ENCODE data around the gene NKD1.
"Not testable (repeated sequence)": the region's sequence is repeated elsewhere in the genome, so short reads cannot be mapped to it uniquely, and the experiment has no call there.

Gene NKD1

DNA sequence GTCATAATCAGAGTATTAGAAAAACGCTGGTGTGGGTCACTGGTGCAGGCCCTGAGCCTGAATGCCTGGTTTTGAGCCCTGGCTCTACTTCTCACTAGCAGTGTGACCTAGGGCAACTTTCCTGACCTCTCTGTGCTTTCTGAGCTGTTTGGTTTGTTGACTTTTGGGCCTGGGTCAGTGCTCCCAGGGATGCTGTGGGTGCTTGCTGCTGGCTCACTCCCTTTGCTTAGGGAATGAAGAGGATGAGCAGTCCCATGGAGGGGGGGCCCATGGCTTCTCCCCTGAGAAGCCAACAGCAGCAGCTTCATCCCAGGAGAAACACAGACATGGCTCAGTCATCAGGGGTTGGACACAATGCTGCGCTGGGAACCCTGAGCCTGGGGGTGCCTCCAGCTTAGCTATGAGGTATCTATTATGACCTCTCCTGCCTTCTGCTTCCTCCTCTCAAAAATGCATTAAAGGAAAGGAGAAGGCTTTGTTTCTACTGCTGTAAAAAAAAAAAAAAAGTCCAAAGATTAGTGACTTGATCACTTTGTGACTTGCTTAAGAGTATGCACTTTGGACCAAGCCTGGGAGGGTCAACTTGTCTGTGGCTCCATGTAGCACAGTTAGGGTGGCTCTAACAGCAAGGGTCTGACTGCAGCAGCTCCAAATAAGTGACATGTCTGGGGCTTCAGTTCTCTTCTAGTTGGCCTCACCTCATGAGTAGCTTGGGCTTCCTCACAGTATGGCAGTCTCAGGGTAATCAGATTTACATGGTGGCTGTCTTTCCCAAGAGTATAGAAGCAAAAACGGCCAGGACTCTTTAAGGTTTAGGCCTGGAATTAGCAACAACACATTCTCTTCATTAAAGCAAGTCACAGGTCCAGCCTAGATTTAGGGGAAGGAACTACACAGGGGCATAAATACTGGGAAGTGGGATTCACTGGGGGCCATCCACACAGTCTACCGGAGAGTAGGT lies 13.0 kb downstream of the NKD1 start:
- no peak for DNase-seq

DNA sequence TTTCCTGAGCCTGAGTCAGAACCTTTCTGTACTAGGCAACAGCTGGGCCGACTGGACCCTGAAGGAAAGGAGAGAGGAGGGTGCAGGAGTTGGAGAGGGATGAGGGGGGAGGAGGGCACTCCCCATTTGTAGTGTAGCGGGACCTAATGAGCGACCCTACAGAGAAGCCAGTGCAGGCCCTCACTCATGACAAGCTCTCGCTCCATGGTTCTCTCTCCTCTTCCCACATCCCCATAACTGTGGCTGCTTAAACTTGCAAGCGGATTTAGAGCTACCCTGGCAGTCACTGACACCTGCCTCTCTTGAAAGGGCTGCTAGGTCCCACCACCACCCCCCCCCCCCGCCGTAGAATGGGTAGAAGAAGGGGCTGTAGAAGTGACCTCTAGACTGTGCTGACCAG lies 14.5 kb downstream of the NKD1 start:
- no peak for DNase-seq

DNA sequence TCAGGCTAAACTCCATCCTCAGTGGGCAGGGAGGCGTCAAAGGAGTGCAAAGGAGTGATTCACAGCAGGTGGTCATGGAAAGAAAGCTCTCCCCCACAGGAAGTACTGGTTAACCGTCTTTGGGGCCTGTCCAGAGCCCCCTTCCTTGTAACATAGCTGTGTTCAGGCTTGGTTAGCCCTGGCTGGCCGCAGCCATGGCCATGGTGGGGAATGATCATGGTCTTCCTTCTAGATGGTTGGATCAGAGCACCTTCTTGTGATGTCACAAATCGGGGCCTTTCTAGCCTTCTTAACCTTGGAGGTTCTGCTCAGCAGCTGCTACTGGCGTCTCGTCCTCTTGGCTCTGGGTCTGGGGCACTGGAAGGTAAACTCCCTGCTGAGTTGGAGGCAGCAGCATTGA lies 15.8 kb downstream of the NKD1 start:
- DNase-seq, result no peak

DNA sequence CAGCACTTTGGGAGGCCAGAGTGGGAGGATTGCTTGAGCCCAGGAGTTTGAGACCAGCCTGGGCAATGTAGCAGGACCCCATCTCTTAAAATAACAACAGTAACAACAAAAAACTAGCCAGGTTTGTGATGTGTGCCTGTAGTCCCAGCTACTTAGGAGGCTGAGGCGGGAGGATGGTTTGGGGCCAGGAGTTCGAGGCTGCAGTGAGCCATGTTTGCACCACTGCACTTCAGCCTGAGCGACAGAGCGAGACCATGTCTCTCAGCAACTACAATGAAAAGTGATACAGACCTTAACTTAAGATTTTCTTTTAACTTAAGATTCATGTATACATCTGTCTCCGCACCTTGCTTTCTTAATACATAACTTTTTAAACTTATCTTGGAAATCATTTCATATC lies 17.2 kb downstream of the NKD1 start:
- no peak for DNase-seq

DNA sequence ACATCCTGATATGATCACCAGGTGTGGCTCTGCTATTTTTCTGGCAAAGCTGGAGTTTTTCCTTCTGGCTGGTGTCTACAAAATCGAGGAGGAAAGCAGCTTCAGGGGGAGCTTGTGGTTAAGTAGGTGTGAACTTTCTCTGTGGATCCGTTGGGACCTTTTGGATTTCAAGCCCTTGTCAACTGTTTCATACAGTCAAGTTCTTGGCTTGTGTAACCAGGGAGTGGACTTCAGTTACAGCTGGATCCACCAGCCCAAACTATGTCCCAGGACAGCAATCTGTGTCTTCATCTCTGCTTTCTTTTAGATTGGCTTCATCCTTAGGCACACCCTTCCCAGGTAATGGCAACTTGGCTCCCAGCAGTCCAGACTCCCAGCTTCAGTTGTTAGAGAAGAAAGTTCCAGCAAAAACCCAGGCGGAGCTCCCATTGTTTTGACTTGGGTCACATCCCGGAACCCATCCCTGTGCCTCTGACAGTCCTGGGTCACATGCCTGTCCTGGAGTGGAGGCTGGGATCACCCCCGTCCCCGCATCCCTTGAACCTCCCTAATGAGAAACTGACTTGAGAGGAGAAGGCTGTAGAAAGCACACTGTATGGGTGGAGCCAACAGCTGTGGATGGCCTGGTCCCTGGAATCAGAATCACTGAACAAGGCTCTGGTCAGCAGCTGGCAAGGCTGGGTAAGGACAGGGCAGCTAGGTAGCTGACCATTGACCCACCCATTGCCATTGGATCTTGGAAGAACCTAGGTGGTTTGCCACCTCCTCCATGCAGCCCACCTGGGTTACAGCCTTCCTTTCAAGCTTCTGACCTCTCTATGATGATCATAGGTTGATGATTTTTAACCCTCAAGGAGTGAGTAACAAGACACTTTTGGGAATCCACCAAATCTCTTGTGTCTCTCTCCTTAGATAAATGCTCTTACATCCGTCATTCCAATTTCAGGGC lies 18.1 kb downstream of the NKD1 start:
- DNase-seq, result no peak

DNA sequence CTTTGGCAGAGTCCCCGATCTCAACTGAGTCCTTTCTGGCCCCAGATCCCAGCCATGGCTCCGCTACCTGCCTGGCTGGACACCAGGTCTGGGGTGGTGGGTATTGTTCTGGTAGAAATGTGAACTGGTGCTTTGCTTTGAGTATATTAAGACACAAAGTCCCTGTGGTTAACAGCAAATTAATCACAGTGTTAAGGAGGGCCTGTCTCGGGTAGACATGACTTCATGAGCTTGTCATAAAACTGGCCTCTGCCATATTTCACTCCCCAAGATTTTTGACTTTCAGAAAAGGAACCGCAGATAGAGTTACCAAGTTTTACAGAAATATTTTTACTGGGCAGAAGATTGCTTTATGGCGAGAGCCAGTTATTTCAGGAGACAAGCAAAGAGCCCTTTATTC lies 19.5 kb downstream of the NKD1 start:
- DNase-seq, result no peak

DNA sequence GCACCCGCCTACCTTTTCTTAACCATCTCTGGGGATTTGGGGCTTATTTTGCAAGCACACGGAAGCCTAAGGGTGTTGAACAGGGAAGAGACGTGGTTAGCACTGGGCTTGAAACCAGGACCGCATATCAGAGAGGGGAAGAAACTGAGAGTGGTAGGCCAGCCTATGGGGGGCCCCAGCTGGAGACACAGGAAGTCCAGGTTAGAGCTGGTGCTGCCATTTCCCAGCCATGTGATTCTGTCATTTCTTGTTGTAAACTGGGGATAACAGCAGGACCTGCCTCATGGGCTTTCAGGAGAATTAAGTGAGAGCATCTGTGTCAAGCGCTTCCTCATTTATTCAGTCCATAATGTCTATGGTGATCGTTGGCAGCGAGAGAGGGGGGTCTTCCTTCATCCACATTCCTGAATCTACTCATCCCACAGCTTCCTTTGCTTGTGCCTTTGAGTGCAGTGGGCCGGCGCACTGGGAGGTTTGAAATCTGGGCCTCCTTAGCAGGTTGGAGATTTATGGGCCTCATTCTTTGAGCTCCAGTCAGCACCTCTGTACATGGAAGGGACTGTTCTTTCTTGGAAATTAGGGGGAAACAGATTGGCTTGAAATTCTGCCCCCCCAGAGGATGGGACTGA lies 20.1 kb downstream of the NKD1 start:
- no peak for DNase-seq

DNA sequence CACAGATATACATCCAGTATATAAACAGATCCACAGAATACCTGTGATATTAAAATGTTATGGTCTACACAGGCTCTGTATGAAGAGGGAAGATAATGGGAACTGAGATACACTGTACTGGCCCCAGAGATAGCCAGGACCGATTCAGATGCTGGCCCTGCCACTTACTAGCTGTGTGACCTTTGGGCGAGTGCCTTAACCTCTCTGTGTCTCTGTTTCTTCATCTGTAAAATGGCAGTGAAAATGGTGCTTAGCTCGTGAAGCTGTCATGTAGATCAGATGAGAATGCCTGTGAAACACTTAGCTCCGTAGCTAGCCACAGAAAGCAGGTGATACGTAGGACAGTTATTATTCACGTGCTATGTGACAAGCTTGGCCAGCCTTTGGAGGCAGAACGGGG lies 22.2 kb downstream of the NKD1 start:
- DNase-seq, result no peak

DNA sequence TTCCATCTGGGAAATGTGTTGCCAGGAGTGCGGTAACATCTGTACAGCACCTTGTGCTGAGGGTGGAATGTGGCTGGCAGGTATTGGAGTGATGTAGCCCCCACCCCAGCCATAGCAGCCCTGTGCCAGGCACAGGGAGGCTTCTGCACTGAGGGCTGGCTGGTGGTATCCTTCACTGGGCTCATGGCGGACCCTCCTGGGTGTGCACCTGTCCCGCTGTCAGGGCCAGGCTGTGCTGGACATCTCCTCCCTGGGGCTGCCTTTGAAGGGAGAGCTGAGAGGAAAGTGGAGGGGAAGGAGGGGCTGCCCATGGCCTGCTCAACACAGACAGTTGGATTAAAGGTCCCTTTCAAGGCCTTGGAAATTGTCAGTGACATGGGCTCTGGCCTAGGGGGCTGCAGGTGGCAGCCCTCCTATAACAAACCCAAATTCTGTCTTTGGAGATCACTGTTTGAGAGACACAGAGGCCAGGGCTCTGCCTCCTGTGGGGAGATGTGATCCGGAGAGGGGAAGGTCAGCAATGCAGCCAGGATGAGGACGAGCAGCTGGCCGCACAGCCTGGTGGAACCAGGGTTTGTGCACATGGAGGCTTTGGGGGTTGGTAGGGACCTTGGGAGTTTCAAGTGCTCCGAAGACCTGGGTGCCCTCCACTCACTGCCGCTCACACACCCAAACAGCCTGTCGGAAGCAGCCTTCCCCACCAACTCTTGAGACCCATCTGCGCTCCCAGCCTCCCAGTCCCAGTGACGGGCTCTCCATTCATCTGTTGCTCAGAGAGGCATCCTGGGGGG lies 22.8 kb downstream of the NKD1 start:
- no peak for DNase-seq

DNA sequence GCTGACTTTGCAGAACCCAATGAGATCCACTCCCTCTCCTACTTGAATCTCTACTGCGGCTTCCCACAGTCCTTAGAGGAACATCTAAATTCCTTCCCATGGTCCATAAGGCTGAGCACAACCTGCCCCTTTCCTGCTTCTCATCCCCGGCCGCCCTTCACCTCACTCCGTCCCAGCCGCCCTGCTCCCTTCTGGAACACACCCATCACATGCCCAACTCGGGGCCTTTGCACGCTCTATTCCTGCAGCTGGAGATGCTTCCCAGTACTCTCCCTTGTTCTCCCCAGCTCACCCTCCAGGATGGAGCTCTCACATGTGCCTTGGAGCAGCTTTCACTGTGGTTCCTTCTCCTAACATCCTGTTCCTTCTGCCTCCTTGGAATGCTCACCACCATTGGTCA lies 23.6 kb downstream of the NKD1 start:
- no peak for DNase-seq

DNA sequence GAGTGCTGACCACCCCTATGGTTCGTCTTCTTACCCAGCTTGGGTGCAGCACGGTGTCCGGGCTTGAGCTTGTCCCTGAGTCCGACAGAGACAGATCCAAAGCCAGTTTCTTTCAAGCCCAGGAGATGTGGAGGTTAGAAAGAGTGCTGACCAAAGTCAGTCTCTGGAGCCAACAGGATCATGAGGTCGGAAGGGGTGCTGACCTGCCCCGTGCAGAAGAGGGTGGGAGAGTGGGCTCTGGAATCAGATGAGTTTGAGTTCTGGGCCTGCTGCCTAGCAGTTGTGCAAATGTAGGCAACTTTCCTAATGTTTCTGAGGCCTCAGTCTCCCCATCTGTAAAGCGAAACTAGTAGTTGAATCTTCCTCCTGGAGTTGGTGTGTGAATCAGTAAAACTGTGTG lies 24.5 kb downstream of the NKD1 start:
- DNase-seq, result no peak

DNA sequence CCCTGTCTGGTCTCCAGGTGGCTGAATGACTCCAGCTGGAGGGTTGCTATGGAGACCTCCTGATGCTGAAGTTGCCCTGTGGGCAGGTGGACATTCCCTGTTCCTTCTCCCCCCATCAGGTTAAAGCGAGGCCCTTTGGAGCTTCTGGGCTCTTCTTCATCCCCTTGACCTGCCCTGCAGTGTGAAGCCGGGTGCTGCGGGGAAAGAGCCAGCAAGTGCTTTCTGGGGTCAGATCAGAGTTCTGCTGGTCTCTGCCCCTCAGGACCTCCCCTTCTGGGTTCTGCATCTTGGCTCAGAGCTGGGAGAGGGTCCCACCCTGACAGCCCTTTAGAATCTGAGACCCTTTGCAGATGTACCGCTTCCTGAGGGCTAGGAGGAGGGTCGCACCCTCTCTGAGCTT lies 25.1 kb downstream of the NKD1 start:
- no peak for DNase-seq

DNA sequence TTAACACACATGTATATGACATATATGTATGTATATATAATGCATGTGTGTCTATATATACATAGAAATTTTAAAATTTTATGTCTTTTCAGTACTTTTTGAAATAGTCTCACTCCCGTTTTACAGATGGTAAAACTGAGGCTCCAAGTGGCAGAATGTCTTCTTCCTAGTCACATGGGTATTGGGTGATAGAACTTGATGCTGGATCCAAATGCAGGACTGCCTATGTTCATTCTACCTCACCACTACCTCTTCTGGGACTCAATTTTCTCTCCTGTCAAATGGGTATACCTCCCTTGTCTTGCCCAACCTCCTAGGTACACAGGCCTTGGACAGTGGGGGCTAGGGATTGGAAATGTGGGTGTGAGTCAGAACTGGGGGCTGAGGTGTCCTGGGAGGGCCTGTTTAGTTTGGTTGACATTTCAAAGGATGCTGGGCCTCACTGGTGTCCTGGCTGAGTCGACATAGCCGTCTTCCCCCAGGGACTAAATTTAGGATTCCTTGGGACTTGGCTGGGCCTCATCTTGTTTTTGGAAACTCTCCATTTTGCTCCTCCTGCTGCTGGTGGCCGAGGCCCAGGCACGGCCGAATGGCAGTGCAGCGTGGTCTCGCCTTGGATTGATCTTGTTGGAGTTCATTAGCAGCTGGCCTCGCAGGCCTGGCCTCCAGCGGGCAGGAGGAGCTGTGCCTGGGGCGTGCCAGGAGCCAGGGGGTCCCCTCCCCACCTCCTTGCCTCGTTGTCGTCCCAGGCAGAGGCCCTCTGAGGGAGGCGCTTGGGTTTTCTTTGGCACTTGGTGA lies 25.9 kb downstream of the NKD1 start:
- DNase-seq, result no peak

DNA sequence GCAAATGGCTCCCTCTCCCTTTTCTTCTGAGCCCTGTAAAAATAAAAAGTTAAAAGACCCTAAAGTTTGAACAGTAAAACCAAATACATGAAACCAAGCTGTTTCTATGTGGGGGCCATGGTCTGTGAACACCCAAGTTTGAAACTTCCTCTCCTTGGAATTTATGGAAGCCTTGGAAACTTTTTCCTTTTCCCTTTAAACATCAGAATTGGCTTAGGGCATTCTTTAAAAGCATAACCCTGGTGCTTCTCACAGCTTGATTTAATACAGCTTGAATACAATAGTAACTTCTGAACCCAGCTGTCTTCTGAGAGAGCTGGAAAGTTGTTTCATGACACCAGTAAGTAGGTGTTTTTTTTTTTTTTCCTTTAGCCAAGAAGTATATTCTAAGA lies 26.5 kb downstream of the NKD1 start:
- no peak for DNase-seq

DNA sequence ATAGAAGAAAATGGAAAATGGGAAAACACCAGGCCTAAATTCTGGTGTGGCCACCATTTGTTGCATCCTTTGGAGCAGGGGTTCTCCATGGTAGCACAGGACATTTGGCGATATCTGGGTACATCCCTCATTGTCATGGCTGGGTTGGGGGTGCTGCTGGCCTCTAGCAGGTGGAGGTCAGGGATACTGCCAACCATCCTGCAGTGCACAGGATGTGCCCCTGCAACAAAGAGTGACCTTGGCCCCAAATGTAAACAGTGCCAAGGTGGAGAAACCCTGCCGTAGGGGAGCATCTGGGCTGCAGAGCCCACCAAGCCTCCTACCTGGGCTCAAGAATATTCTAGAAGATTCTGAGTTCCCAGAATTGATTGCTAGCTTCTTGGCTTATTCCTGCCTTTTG lies 27.5 kb downstream of the NKD1 start:
- no peak for DNase-seq

DNA sequence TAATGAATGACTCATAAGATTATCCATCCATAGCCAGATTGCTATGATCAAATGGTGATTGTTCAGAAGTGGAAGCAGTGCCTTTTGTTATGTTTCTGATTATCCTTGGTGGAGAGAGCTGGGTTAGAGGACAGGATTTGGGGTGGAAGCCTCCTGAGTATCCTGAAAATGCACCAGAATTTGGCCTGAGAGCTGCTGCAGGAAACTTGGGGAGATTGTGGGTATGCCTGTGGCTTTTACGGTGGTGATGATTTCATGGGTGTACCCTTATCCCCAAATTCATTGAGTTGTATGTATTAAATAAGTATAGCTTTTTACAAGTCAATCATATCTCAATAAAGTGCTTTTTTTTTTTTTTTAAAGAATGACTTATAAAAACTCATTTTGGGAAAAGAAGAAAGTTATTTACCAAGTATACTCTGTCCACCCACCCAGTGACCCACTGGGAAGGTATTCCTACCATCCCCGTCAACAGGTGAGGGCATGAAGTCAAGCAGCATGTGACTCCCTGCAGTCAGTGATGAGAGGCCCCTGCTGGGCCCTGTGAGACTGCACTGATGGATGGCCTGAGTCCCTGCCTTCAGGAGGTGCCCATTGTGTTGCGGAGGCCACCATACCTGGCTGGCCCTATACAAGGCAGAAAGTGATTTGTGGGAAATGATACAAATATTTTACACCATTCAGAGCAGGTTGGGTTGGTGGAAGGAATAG lies 28.4 kb downstream of the NKD1 start:
- DNase-seq, result no peak

DNA sequence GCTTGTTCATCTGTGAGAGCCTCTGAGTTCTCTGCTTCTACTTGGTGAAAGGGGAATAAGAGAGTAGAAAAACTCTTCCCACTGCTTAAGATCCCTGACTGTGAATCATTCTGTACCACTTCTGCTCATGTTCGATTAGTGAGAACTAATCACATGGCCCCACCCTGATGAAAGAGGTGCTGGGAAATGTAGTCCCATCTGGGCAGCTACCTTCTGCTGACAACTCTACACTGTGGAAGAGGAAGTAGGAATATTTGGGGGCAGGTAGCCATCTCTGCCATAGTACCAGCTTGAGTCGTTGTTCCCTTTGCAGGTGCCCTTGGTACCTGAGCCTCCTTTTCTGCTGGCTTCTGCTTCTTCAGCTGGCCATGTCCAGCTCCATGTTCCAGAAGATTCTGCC lies 29.9 kb downstream of the NKD1 start:
- DNase-seq, result no peak

DNA sequence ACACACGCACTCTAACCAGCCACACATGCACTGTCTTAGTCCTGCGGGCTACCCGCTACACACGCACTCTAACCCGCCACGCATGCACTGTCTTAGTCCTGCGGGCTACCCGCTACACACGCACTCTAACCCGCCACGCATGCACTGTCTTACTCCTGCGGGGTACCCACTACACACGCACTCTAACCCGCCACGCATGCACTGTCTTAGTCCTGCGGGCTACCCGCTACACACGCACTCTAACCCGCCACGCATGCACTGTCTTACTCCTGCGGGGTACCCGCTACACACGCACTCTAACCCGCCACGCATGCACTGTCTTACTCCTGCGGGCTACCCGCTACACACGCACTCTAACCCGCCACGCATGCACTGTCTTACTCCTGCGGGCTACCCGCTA lies 31.2 kb downstream of the NKD1 start:
- DNase-seq, result not testable (repeated sequence)

DNA sequence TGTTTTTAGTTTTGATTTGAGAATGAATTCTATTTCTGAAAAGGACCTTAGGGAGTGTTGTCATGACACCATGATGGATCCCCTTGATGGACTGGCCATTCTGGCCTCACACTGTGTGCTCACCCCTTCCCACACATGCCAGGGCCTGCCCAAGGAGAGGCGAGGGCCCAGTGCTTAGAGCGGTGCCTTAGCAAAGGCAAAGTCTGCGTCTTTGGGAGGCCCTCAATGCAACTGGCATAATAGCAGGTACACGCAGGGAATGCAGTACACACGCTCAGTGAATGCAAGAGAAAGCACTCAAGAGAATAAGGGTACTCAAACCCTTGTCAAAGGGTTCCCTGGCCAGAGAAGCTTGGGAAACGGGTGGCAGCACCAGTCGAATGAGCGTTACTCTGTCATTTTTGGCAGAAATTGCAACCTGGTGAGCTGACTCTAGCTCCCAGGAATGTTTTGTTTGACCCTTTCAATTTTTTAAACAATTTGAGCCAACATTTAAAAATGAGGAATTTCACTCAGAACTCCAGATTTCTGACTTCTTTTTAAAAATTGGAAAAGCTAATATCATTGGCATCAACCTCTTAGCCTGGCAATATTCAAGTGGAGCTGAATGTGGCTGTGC lies 32.1 kb downstream of the NKD1 start:
- no peak for DNase-seq

DNA sequence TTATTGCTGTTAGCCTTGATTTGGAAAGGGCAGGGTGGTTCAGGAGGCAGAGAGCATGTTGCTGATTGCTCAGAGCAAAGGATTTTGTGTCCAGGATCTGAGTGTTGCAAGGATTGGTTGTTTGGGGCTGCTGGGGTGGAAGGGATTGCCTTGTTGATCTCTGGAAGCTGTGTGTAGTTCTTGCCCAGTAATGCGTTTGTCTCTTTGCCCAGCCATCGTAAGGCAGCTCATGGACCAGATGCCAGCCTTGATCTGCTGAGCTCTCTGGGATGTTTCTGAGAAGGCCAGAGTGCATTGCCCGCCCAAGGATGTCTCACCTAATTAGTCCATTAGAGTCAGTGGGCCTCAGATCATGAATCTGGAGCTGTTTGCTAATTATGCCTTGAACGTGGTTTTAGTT lies 33.6 kb downstream of the NKD1 start:
- no peak for DNase-seq

DNA sequence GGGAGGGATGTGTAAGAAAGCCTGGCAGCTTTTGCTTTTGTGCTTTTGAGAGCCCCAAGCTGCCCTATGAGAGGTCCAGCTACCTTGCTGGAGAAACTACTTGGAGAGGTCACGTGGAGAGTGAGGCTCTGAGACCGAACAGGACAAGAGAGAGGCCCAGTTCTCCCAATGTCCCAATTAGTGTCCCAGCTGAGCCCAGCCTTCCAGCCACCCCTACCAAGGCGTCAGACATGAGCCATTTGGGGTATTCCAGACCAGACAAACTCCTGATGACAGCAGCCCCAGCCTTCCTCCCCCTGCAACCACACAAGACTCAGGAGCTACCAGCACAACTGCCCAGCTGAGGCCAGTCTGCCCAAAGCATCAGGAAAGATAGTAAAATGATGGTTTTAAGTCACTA lies 35.0 kb downstream of the NKD1 start:
- DNase-seq, result no peak
